ENCODE results near the gene DGKE. TPM values are rescaled to one million over a fixed set of nuclear protein-coding genes. Genes with fewer than 3 reads are reported as not detected.

DGKE gene
- total RNA-seq, 1 experiment from 2014 or later = 8.5 TPM

DNA sequence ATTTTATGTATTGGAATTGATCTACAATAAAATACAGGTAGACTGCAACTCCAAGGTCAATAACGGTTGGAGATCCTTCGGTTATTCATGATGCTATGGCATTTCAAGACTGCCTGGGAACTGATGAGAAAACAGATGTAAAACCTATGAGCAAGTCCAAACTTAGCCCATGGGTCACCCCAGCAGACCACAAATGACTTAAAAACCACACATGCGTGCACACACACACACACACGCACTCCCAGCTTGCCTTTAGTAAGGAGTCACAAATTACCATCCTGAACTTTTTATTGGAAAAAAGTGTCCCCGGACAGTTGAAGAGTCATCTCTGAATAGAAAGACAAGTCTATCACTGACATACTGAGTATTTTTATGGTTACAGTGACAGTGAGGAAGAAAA lies 53.2 kb downstream of the DGKE start:
- peaks cover 7% of the 10 kb centered on the region for H3K4me1 Mint-ChIP-seq
- DNase-seq (ENCODE audit: low spot score) (no peak), ATAC-seq (no peak)
- no peak for TF ChIP-seq HMGA2 (CRISPR knock-in tag; IDR thresholded peaks at IDR 0.05)
- TF ChIP-seq OVOL2 (CRISPR knock-in tag; IDR thresholded peaks at IDR 0.05; ENCODE audit: borderline replicate concordance) = no peak
- no peak for TF ChIP-seq FOXP1 (CRISPR knock-in tag; IDR thresholded peaks at IDR 0.05; ENCODE audit: borderline replicate concordance)
- TF ChIP-seq ZNF317 (CRISPR knock-in tag; IDR thresholded peaks at IDR 0.05; ENCODE audit: borderline replicate concordance, low read depth) = no peak
- no peak for TF ChIP-seq ATF3 (CRISPR knock-in tag; conservative IDR thresholded peaks at IDR 0.05)
- TF ChIP-seq TEAD4 (CRISPR knock-in tag; IDR thresholded peaks at IDR 0.05) = no peak
- TF ChIP-seq, protein P1, sequence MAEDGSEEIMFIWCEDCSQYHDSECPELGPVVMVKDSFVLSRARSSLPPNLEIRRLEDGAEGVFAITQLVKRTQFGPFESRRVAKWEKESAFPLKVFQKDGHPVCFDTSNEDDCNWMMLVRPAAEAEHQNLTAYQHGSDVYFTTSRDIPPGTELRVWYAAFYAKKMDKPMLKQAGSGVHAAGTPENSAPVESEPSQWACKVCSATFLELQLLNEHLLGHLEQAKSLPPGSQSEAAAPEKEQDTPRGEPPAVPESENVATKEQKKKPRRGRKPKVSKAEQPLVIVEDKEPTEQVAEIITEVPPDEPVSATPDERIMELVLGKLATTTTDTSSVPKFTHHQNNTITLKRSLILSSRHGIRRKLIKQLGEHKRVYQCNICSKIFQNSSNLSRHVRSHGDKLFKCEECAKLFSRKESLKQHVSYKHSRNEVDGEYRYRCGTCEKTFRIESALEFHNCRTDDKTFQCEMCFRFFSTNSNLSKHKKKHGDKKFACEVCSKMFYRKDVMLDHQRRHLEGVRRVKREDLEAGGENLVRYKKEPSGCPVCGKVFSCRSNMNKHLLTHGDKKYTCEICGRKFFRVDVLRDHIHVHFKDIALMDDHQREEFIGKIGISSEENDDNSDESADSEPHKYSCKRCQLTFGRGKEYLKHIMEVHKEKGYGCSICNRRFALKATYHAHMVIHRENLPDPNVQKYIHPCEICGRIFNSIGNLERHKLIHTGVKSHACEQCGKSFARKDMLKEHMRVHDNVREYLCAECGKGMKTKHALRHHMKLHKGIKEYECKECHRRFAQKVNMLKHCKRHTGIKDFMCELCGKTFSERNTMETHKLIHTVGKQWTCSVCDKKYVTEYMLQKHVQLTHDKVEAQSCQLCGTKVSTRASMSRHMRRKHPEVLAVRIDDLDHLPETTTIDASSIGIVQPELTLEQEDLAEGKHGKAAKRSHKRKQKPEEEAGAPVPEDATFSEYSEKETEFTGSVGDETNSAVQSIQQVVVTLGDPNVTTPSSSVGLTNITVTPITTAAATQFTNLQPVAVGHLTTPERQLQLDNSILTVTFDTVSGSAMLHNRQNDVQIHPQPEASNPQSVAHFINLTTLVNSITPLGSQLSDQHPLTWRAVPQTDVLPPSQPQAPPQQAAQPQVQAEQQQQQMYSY (CRISPR knock-in tag; IDR thresholded peaks at IDR 0.05) = no peak
- TF ChIP-seq KAT7 (CRISPR knock-in tag; IDR thresholded peaks at IDR 0.05; ENCODE audit: borderline replicate concordance) = no peak
- TF ChIP-seq, protein P2, sequence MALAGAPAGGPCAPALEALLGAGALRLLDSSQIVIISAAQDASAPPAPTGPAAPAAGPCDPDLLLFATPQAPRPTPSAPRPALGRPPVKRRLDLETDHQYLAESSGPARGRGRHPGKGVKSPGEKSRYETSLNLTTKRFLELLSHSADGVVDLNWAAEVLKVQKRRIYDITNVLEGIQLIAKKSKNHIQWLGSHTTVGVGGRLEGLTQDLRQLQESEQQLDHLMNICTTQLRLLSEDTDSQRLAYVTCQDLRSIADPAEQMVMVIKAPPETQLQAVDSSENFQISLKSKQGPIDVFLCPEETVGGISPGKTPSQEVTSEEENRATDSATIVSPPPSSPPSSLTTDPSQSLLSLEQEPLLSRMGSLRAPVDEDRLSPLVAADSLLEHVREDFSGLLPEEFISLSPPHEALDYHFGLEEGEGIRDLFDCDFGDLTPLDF (CRISPR knock-in tag; IDR thresholded peaks at IDR 0.05) = no peak
- no peak for TF ChIP-seq PREB (CRISPR knock-in tag; IDR thresholded peaks at IDR 0.05; ENCODE audit: borderline replicate concordance)
- TF ChIP-seq, protein P3, sequence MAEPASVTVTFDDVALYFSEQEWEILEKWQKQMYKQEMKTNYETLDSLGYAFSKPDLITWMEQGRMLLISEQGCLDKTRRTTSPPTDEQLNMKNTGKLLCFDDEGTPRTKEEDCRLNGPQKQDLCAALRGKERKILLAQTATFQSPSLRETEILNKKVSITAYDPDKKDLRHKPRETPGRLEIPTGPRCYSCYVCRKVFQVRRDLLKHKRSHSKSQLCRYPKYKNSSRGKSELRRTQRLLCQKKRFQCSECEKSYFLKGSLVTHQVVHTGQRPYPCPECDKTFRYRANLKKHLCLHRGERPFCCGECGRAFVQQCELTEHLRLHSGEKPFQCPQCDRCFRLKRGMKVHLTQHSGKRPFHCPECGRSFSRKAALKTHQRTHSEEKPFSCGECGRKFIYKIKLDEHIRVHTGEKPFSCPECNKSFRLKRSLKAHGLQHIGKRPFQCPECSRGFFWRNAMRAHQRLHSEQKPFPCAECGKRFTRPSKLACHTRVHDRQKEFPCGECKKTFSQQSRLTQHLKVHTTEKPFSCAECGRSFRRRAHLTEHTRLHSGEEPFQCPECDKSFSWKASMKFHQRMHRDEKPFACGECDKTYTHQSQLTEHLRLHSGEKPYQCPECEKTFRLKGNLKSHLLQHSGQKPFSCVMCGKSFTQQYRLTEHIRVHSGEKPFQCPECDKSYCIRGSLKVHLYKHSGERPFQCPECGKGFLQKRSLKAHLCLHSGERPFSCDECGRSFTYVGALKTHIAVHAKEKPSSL (CRISPR knock-in tag; conservative IDR thresholded peaks at IDR 0.05) = no peak
- TF ChIP-seq ZSCAN18 (CRISPR knock-in tag; IDR thresholded peaks at IDR 0.05) = no peak
- TF ChIP-seq ZNF232 (CRISPR knock-in tag; IDR thresholded peaks at IDR 0.05) = no peak
- TF ChIP-seq CTCF (IDR thresholded peaks at IDR 0.05) = no peak
- no peak for TF ChIP-seq NFYB (CRISPR knock-in tag; conservative IDR thresholded peaks at IDR 0.05; ENCODE audit: low read depth)
- no peak for TF ChIP-seq JUN (CRISPR knock-in tag; IDR thresholded peaks at IDR 0.05)
- TF ChIP-seq E2F4 (CRISPR knock-in tag; IDR thresholded peaks at IDR 0.05; ENCODE audit: borderline replicate concordance, low read depth) = no peak
- H3K9me3 Mint-ChIP-seq = peaks cover 31% of the 10 kb centered on the region
- H3K27me3 Mint-ChIP-seq (ENCODE audit: low read depth) = no peaks in the 10 kb centered on the region
- H3K4me3 Mint-ChIP-seq = no peak overlapping the region
- CTCF ChIA-PET = no interaction called here
- H3K27ac Mint-ChIP-seq = no peak overlapping the region
- H3K36me3 Mint-ChIP-seq = peaks cover 45% of the 10 kb centered on the region
- POLR2A ChIA-PET = no interaction called here

Data from WTC11 (cell line).